Thymus (tissue), 11 donors: ENCODE measurements around the gene VWA3B. TPM values are rescaled to one million over a fixed set of nuclear protein-coding genes. Genes with fewer than 3 reads are reported as not detected.
"Not testable (repeated sequence)": the region's sequence is repeated elsewhere in the genome, so short reads cannot be mapped to it uniquely, and the experiment has no call there.

Experiments
- DNase-seq, 9 donors: peaks; one replicate each; pipeline ENCODE4 v3.0.0-alpha.2; 2013; ENCODE audit warnings: low spot score in 9 of 9, low read depth in 6 of 9, missing footprints in 1 of 9
- H3K27ac ChIP-seq, 2 donors: one replicate each; pipeline ENCODE4 v1.5.1; 2013; ENCODE audit warnings: control low read depth in 1 of 2, low read depth in 1 of 2, low read length in 1 of 2, mild to moderate bottlenecking in 1 of 2, moderate library complexity in 1 of 2
- H3K27me3 ChIP-seq, 2 donors: one replicate each; pipeline ENCODE4 v1.5.1; 2013; ENCODE audit warnings: low read length in 1 of 2; ENCODE audit not compliant: control insufficient read depth in 2 of 2, insufficient read depth in 1 of 2
- H3K36me3 ChIP-seq, 2 donors: one replicate each; pipeline ENCODE4 v1.5.1; 2013; ENCODE audit warnings: low read length in 1 of 2, mild to moderate bottlenecking in 1 of 2, moderate library complexity in 1 of 2; ENCODE audit not compliant: control insufficient read depth in 2 of 2, insufficient read depth in 2 of 2
- H3K4me1 ChIP-seq, 2 donors: one replicate each; pipeline ENCODE4 v1.5.1; 2013; ENCODE audit warnings: low read length in 2 of 2; ENCODE audit not compliant: control insufficient read depth in 2 of 2, insufficient read depth in 2 of 2
- H3K4me3 ChIP-seq, 2 donors: one replicate each; pipeline ENCODE4 v1.5.1; 2013; ENCODE audit warnings: low read length in 2 of 2, control low read depth in 1 of 2, mild to moderate bottlenecking in 1 of 2
- H3K9me3 ChIP-seq, 2 donors: one replicate each; pipeline ENCODE4 v1.5.1; 2013; ENCODE audit warnings: low read length in 1 of 2, mild to moderate bottlenecking in 1 of 2; ENCODE audit not compliant: control insufficient read depth in 2 of 2, insufficient read depth in 1 of 2
- WGBS: extraction: QIAGEN DNeasy Blood & Tissue Kit; methylation state at CpG from one replicate; pipeline ENCODE4 v1.1.7; 2013; 5-methylcytosine and 5-hydroxymethylcytosine counted together
- polyA plus RNA-seq: library from polyadenylated mRNA; stranded (reverse); fragments of 200-250 nt; gene quantifications from one replicate; pipeline ENCODE4 v1.2.3, GENCODE V29; 2013
- total RNA-seq: library from RNA; stranded (reverse); fragments of 120-200 nt; gene quantifications from one replicate; pipeline ENCODE4 v1.2.4, GENCODE V29; 2013
- donor health status: healthy.

The VWA3B gene
- total and polyA plus RNA-seq, 2 donors = 0.30 to 3.2 TPM

DNA sequence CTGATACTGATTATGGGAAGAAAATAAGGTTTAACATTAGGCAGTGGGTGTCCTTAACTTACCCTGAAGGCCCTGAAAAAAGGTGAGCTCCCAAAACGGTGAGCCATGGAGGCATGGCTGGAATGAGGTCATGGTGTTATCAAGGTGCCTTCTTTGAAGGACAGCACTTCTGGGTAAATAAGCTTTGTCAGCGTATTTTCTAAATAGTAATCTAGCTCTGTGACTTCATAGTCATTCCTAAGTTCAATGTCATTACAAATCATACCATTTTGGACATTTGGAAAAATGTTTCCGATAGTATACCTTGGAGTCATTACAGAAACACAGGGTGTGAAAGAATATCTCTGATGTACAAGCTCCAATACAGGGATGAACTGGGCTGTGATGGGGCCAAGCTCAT lies 224.1 kb downstream of the VWA3B start:
- Histone ChIP-seq H3K27ac (no peak overlapping the region), H3K27me3 (peaks cover 0 to 14% of the 10 kb centered on the region in 2 donors), H3K4me1 (no peaks in the 10 kb centered on the region), H3K9me3 (no peaks in the 10 kb centered on the region), H3K36me3 (no peaks in the 10 kb centered on the region), H3K4me3 (no peak overlapping the region)
- 91% methylated on average over 3 of the region's 3 CpGs for WGBS
- DNase-seq = no peak

DNA sequence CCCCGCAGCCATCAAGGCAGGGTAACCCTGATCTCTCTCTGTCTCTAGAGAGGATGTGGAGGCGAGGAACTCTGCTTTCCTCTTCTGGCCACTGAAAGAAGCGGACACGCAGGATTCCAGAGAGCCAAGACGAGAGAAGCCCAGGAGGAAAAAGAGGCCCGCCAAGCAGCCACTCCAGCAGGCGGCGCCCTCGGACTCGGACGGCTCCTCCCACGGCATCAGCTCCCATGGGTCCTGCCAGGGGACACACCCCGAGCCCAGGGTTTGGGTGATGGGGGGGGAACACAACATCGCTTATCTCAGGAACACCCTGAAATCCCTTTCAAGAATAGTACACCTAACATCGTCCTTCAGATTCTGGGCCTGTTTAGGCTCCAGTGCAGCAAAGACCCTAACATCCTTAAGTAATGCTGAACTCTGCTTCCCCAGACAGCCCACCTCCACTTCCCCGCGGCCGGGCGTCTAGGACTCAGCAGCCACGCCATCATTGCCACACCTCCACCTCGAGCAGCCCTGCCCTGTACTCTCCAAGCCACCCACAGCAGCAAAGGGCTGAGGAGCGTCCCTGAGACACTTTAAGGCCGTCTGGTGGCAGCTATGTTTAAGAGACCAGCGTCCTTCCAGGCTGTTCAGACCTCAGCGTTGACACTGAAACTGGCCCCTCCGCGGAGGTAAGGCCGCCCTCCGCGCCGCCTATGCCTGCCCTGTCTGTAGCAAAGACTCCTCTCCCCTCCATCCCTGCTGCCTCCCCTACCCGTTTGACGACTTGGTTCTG lies 225.0 kb downstream of the VWA3B start:
- no peak for DNase-seq
- H3K9me3 ChIP-seq = no peaks in the 10 kb centered on the region
- H3K4me3 ChIP-seq = no peak overlapping the region
- WGBS = 80% methylated on average over 33 of the region's 33 CpGs
- no peak overlapping the region for H3K27ac ChIP-seq
- no peaks in the 10 kb centered on the region for H3K4me1 ChIP-seq
- no peaks in the 10 kb centered on the region for H3K36me3 ChIP-seq
- peaks cover 0 to 14% of the 10 kb centered on the region in 2 donors for H3K27me3 ChIP-seq

DNA sequence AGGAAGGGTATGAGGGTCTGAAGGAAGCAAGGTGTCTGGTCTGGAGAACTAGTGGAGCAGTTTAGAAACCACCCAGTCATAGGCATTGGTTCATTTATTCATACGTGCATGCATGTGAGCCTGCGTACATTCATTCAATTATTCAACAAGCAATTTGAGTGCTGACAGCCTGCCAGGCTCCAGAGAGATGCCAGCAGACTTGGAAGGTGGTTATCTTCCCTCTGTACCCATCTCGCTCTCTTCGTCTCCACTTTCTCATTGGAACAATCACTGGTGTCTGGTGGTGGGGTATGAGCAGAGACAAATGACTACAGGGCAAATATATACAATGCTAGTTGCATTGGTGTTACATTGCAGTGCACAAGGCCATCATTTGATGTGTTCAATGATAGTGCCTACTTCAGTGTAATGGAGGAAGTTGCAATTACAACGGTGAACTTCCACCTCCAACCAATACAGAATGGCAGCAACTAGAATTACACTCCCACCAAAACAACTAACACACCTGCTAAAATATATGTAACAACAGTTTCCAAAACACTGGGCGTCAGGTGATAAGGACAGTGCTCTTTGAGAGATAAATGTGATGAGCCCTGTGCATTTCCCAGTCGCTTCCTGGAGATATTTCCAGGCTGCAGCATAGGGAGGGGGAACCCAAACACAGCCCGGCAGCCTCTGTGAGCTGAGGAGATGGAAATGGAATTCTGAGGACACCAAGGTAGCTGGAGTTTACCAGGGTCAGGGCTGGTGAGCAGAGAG lies 226.7 kb downstream of the VWA3B start:
- no peaks in the 10 kb centered on the region for H3K9me3 ChIP-seq

DNA sequence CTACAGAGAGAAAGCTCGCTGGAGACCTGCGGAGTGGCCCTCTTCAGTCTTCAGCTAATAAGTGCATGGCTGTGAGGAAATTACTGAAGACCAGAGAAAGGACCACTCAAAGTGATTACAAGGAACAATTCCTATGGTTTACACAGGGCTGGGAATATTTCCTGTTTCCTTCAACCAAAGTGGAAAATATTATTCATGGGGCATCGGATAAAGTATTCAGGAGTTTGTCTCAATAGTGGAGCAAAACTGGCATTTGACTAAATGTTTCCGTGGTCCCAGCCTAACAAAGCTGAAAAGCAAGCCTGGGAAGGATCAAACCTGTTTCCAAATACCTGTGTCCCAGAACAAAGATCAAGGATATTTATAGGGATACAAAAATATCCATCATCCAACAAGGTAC lies 227.3 kb downstream of the VWA3B start:
- no peaks in the 10 kb centered on the region for H3K36me3 ChIP-seq
- no peaks in the 10 kb centered on the region for H3K4me1 ChIP-seq
- WGBS = 90% methylated on average over 4 of the region's 4 CpGs
- no peak overlapping the region for H3K4me3 ChIP-seq
- H3K27me3 ChIP-seq = peaks cover 0 to 11% of the 10 kb centered on the region in 2 donors
- no peak overlapping the region for H3K27ac ChIP-seq
- DNase-seq = no peak
- H3K9me3 ChIP-seq = no peaks in the 10 kb centered on the region

More for the DNA sequence above, 226.7 kb downstream of the VWA3B start:
- WGBS = 90% methylated on average over 8 of the region's 8 CpGs
- no peak for DNase-seq
- Histone ChIP-seq H3K4me1 (no peaks in the 10 kb centered on the region), H3K4me3 (no peak overlapping the region), H3K27ac (no peak overlapping the region), H3K36me3 (no peaks in the 10 kb centered on the region), H3K27me3 (peaks cover 0 to 11% of the 10 kb centered on the region in 2 donors)

DNA sequence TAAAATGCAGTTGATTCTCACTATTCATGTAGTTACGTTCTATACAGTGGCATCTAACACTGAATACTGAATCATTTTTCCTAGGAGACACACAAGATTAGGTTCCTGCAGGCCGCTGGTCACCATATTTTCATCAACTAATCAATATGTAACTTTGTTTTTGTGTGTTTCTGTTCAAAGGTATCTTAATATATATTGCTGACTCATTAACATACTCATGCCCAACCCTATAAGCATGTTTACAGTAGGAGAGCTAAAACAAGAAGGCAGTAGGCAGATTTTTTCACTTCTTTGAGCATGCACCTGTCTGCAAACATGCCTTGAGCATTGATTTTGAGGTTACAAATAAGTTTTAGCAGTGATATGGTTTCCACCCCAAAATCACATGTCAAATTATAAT lies 229.0 kb downstream of the VWA3B start:
- H3K4me1 ChIP-seq = no peaks in the 10 kb centered on the region
- no peak overlapping the region for H3K4me3 ChIP-seq
- peaks cover 3 to 6% of the 10 kb centered on the region in 2 donors for H3K9me3 ChIP-seq
- no peak for DNase-seq
- 94% methylated on average over 2 of the region's 2 CpGs for WGBS
- H3K36me3 ChIP-seq = no peaks in the 10 kb centered on the region
- H3K27ac ChIP-seq = no peak overlapping the region
- H3K27me3 ChIP-seq = peaks cover 0 to 11% of the 10 kb centered on the region in 2 donors

DNA sequence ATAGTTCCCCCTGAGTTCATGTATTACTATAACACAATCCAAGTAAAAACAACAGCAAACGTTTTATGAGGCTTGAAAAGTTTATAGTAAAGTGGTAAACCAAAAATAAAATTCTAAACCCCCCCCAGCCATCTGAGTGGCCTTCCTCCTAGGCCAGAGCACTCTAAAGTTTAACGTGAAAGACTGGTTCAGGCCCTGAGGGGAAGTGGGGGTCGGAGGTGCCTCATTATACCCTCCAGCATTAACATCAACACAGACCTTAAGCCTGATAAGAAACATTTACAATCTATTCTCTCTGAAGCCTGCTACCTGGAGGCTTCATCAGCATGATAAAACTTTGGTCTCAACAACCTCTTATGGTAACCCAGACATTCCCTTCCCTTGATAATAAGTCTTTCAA lies 230.2 kb downstream of the VWA3B start:
- WGBS = 50% methylated on average over 3 of the region's 3 CpGs
- Histone ChIP-seq H3K4me3 (no peak overlapping the region), H3K9me3 (peaks cover 3 to 11% of the 10 kb centered on the region in 2 donors), H3K27ac (no peak overlapping the region), H3K36me3 (no peaks in the 10 kb centered on the region), H3K4me1 (no peaks in the 10 kb centered on the region), H3K27me3 (peaks cover 0 to 1% of the 10 kb centered on the region in 2 donors)
- no peak for DNase-seq

DNA sequence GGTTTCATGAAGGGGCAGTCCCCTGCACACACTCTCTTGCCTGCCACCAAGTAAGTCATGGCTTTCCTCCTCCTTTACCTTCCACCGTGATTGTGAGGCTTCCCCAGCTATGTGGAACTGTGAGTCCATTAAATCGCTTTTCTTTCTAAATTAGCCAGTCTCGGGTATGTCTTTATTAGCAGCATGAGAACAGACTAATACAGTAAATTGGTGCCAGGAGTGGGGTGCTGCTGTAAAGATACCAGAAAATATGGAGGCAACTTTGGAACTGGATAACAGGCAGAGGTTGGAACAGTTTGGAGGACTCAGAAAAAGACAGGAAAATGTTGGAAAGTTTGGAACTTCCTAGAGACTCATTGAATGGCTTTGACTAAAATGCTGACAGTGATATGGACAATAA lies 233.2 kb downstream of the VWA3B start:
- WGBS = 98% methylated on average over 3 of the region's 3 CpGs
- not testable (repeated sequence) for H3K4me1 ChIP-seq, H3K4me3 ChIP-seq, H3K27me3 ChIP-seq, H3K27ac ChIP-seq, H3K36me3 ChIP-seq, DNase-seq
- H3K9me3 ChIP-seq = peaks cover 3 to 11% of the 10 kb centered on the region in 2 donors

DNA sequence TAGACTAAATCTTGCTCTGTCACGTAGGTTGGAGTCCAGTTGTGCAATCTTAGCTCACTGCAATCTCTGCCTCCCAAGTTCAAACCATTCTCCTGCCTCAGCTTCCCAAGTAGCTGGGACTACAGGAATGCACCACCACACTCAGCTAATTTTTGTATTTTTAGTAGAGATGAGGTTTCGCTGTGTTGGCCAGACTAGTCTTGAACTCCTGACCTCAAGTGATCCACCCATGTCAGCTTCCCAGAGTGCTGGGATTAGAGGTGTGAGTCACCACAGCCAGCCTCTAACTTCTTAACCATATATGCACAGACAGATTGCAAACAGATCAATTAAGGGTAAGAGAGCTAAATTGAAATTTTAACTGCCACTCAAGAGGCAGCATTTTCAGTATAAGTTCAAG lies 237.2 kb downstream of the VWA3B start:
- Histone ChIP-seq H3K27ac (no peak overlapping the region), H3K4me1 (no peaks in the 10 kb centered on the region), H3K9me3 (peaks cover 3 to 11% of the 10 kb centered on the region in 2 donors), H3K36me3 (no peaks in the 10 kb centered on the region), H3K4me3 (no peak overlapping the region), H3K27me3 (no peaks in the 10 kb centered on the region)
- 93% methylated on average over 2 of the region's 2 CpGs for WGBS
- no peak for DNase-seq

DNA sequence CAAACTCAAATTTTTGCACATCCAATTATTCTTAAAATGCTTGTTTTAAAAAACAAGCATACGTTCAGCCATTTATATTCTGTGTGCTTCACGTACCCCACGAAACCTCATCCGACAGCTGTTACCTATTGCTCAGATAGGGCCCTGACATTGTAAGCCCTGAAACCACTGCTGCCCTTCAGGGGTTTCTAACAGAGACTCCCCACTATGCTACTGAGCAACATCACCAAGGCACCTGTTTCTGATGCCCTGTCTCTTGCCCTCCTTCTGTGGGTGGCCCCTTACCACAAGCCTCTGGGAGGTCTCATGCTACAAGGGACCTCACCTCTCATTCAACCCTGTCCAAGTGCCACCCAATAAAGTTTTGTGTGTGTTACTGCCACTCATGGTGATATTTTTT lies 240.8 kb downstream of the VWA3B start:
- H3K4me1 ChIP-seq = no peaks in the 10 kb centered on the region

More for the DNA sequence above, 240.8 kb downstream of the VWA3B start:
- WGBS = 98% methylated on average over 4 of the region's 4 CpGs
- H3K27me3 ChIP-seq = no peaks in the 10 kb centered on the region
- H3K27ac ChIP-seq = no peak overlapping the region
- no peaks in the 10 kb centered on the region for H3K36me3 ChIP-seq
- H3K4me3 ChIP-seq = no peak overlapping the region
- no peak for DNase-seq
- H3K9me3 ChIP-seq = no peaks in the 10 kb centered on the region
